ENCODE measurements around the gene ZMYND8. TPM values are rescaled to one million over a fixed set of nuclear protein-coding genes. Genes with fewer than 3 reads are reported as not detected.

ZMYND8 gene
- total RNA-seq, 6 experiments from 2014 or later, result 27.8 to 38.3 (median 34.8) TPM

DNA sequence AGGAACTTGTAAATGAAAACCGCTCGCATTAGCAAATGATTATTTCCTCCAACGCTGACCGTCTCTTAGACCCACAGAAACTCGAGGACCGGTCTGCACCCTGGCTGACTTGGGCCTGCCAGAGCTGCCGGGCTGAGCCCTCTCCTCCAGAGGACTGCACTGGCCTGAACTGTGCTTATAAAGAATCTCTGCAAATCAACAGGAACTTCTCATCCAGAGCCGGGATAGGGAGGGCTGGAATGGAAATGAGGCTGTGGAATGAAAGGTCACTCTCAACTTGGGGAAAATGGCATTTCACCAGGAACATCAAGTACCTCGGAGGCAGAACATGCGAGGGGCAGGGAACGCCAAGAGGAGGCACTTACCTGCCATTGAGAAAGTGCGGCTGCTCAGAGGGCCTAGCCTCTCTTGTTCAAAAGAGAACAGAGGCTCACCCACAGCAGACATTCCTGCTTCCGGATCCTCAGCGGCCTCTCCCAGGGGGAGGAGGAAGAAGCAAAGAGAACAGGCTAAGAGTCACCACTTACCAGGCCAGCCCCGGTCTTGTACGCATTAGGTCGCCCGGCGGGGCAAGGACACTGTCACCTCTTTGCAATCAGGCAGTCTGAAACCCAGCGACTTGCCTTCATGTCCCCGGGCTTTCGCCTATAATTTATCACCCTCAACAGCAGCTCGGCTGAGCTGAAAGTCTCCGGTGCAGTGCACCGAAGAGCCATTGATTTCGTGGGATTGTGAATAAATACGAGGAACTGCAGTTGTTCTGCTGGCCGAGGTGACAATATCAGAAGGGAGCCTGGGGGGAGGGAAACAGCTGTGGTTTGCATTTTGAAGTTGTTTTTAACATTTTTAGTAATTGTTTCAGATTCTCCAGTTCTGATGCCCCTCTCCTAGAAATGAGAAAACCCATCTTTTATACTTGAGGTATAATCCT is 37.6 kb downstream of the ZMYND8 start:
- H3K4me3 Mint-ChIP-seq, result peak overlapping the region; percentile 80
- H3K27me3 Mint-ChIP-seq (ENCODE audit: insufficient read depth), result peaks cover 15% of the 10 kb centered on the region
- H3K36me3 Mint-ChIP-seq (ENCODE audit: low read depth), result peaks cover 17% of the 10 kb centered on the region
- H3K4me1 Mint-ChIP-seq (ENCODE audit: low read depth), result peaks cover 80% of the 10 kb centered on the region
- peak; percentile 58 for DNase-seq
- TF ChIP-seq, protein P1, sequence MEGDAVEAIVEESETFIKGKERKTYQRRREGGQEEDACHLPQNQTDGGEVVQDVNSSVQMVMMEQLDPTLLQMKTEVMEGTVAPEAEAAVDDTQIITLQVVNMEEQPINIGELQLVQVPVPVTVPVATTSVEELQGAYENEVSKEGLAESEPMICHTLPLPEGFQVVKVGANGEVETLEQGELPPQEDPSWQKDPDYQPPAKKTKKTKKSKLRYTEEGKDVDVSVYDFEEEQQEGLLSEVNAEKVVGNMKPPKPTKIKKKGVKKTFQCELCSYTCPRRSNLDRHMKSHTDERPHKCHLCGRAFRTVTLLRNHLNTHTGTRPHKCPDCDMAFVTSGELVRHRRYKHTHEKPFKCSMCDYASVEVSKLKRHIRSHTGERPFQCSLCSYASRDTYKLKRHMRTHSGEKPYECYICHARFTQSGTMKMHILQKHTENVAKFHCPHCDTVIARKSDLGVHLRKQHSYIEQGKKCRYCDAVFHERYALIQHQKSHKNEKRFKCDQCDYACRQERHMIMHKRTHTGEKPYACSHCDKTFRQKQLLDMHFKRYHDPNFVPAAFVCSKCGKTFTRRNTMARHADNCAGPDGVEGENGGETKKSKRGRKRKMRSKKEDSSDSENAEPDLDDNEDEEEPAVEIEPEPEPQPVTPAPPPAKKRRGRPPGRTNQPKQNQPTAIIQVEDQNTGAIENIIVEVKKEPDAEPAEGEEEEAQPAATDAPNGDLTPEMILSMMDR (IDR thresholded peaks at IDR 0.05), result no peak
- peaks cover 4% of the 10 kb centered on the region; the same call in 1 of the 2 replicates for H3K9me3 Mint-ChIP-seq
- peak overlapping the region; percentile 98 for H3K27ac Mint-ChIP-seq

DNA sequence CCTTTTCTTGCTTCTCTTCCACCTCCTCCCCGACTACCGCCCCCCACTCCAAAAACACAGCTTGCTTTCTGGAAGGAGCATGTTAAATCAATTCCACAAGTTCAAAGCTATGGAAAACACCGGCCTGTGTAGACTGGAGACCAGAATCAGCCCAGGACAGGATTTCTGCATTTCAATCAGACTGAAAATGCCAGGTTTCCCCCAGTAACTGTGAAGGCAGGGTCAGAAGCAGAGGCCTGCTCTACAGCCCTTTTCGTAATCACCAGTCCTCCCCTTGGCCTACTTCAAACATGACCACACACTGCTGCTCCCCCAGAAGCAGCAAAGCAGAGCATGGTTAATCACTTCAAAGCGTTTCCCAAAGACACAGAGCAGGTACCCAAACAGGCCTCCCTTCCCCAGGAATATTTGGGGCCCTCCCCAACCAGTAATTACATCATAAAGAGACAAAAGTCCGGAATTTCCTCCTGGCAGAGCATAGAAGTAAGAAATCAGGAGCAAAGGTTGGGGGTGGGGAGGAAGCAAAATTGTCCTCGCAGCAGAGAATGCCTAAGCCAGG is 38.4 kb downstream of the ZMYND8 start:
- Mint-ChIP-seq H3K4me1 (ENCODE audit: low read depth) (peaks cover 73% of the 10 kb centered on the region), H3K27ac (peak overlapping the region; percentile 98), H3K4me3 (peak overlapping the region; percentile 80), H3K27me3 (ENCODE audit: insufficient read depth) (peaks cover 15% of the 10 kb centered on the region), H3K36me3 (ENCODE audit: low read depth) (peaks cover 17% of the 10 kb centered on the region), H3K9me3 (peaks cover 4% of the 10 kb centered on the region; the same call in 1 of the 2 replicates)
- peak; percentile 46 for DNase-seq
- TF ChIP-seq, protein P1 (IDR thresholded peaks at IDR 0.05), result no peak

DNA sequence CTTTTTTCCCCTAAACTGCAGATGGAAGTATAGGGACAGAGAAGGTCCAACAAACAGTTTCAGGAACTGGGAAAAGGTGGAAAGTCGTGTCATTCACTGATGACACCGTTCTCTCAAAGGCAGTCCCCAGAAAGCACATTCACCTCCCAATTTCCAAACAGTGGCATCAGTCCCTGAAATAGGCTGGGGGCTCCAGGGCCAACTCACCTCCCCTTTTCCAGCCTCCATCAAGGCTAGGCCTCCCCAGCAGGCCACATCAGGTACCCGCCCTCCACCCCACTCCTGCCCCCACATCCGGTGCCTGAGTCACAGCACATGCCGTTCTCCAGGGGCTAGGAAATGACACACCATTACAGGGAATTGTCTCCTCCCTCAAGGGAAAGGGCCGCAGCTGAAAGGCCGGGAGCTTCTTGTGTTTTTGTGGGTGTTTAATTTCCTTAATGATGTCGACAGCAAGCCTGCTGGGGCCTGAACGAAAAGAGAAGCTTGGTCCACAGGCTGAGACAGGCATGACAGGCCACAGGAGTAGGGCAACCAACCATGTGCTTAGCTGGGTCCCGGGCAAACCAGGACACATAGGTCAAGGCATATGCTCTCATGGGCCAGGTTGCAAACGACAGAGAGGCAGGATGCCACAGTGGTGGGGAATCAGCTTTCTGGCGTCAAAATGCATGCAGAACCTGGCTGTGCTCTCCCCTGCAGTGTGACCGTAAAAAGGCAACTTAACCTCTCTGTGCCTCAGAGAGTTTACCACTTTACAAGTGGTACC is 39.2 kb downstream of the ZMYND8 start:
- peaks cover 15% of the 10 kb centered on the region for H3K27me3 Mint-ChIP-seq (ENCODE audit: insufficient read depth)
- peak overlapping the region; percentile 98 for H3K27ac Mint-ChIP-seq
- TF ChIP-seq, protein P1 (IDR thresholded peaks at IDR 0.05), result no peak
- peaks cover 78% of the 10 kb centered on the region for H3K4me1 Mint-ChIP-seq (ENCODE audit: low read depth)
- peak overlapping the region; percentile 80 for H3K4me3 Mint-ChIP-seq
- H3K9me3 Mint-ChIP-seq, result peaks cover 4% of the 10 kb centered on the region; the same call in 1 of the 2 replicates
- DNase-seq, result peak; percentile 89
- H3K36me3 Mint-ChIP-seq (ENCODE audit: low read depth), result peaks cover 22% of the 10 kb centered on the region

DNA sequence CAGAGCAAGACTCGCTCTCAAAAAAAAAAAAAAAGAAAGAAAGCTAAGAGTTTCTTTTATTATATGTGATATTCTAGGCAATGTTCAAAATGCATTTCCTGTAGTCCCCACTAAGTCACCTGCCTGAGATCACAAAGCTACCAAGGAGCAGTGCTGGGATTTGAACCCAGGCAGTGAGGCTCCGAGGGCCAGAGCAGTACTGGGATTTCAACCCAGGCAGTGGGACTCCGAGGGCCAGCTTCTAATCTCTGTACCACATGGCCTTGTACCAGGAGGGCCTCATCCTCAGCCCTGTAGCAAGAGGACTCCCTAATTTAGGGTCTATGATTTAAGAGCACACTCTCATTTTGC is 39.7 kb downstream of the ZMYND8 start:
- H3K27me3 Mint-ChIP-seq (ENCODE audit: insufficient read depth), result peaks cover 15% of the 10 kb centered on the region
- H3K27ac Mint-ChIP-seq, result peak overlapping the region; percentile 98
- H3K36me3 Mint-ChIP-seq (ENCODE audit: low read depth), result peaks cover 22% of the 10 kb centered on the region
- TF ChIP-seq, protein P1 (IDR thresholded peaks at IDR 0.05), result no peak
- peak overlapping the region; percentile 80 for H3K4me3 Mint-ChIP-seq
- peaks cover 4% of the 10 kb centered on the region; the same call in 1 of the 2 replicates for H3K9me3 Mint-ChIP-seq
- peaks cover 78% of the 10 kb centered on the region for H3K4me1 Mint-ChIP-seq (ENCODE audit: low read depth)
- no peak for DNase-seq

DNA sequence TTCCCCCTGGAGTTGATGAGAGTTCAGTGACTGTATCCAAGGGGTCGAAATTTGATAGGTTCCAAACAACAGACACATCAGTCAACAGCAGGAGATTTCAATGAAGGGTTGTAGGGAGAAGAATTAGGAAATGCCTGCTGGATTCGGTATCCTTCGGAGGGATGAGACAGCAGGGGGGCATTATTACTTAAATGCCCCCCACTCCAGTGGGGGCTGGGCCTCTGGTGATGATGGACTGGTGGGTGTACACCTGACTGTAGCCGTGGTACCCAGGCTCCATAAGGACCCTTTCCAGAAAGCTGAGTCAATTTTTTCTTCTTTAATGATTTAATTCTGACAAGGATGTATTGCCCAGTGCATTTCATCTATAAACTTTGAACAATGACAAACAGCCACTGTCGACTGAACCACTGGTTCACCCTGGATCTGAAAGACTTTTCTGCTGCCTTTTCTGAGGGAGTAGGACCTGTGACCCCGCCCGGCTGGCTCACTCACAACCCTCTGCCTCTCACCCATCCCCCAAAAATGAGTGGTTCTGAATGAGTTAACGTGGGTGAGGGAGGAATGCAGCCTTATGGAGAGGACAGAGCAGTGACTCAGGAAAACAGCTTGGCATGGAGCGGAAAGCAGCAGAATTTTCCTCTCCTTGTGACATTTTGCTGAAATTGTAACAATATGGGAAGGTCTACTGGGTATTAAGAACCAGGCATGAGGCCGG is 41.0 kb downstream of the ZMYND8 start:
- H3K9me3 Mint-ChIP-seq, result peaks cover 4% of the 10 kb centered on the region; the same call in 1 of the 2 replicates
- TF ChIP-seq, protein P1 (IDR thresholded peaks at IDR 0.05), result no peak
- H3K4me1 Mint-ChIP-seq (ENCODE audit: low read depth), result peaks cover 67% of the 10 kb centered on the region
- peak; percentile 90 for DNase-seq
- peak overlapping the region; percentile 98 for H3K27ac Mint-ChIP-seq
- H3K27me3 Mint-ChIP-seq (ENCODE audit: insufficient read depth), result peaks cover 15% of the 10 kb centered on the region
- H3K4me3 Mint-ChIP-seq, result peak overlapping the region; percentile 71
- H3K36me3 Mint-ChIP-seq (ENCODE audit: low read depth), result peaks cover 29% of the 10 kb centered on the region
